ENCODE measurements around the gene OMD.
"Not testable (repeated sequence)": the region's sequence is repeated elsewhere in the genome, so short reads cannot be mapped to it uniquely, and the experiment has no call there.

DNA sequence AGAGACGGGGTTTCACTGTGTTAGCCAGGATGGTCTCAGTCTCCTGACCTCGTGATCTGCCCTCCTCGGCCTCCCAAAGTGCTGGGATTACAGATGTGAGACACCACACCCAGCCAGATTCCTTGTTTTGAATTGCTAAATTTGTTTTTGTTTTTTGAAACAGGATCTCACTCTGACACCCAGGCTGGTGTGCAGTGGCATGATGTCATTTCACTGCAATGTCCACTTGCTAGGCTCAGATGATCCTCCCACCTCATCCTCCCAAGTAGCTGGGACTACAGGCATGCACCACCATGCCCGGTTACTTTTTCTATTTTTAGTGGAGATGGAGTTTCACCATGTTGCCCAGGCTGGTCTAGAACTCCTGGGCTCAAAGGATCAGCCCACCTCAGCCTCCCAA, 13.1 kb downstream of the OMD start:
- not testable (repeated sequence) for TF ChIP-seq CTCF (IDR thresholded peaks at IDR 0.05); EZH2 (IDR thresholded peaks at IDR 0.05; ENCODE audit: borderline replicate concordance, insufficient read depth, low read depth, low read length, poor library complexity, severe bottlenecking)
